ENCODE data around the gene ICAM2. TPM values are rescaled to one million over a fixed set of nuclear protein-coding genes. Genes with fewer than 3 reads are reported as not detected.

ICAM2 gene
- total RNA-seq, 1 experiment from 2014 or later = 0.33 TPM

GRCh38 chr17:64016974-64017373, 3.5 kb downstream of the ICAM2 start (continued):
- TF ChIP-seq IRF1 (CRISPR knock-in tag; IDR thresholded peaks at IDR 0.05) = no peak
- no peak for TF ChIP-seq JUN (CRISPR knock-in tag; IDR thresholded peaks at IDR 0.05)
- TF ChIP-seq E2F4 (CRISPR knock-in tag; IDR thresholded peaks at IDR 0.05; ENCODE audit: borderline replicate concordance, low read depth) = no peak
- no peak for TF ChIP-seq MLX (CRISPR knock-in tag; IDR thresholded peaks at IDR 0.05)
- TF ChIP-seq USF2 (CRISPR knock-in tag; IDR thresholded peaks at IDR 0.05) = no peak
- no peak for TF ChIP-seq TP53 (CRISPR knock-in tag; IDR thresholded peaks at IDR 0.05)
- no peak for TF ChIP-seq AR (CRISPR knock-in tag; IDR thresholded peaks at IDR 0.05)
- TF ChIP-seq NFE2L1 (CRISPR knock-in tag; IDR thresholded peaks at IDR 0.05) = no peak
- TF ChIP-seq ZMAT4 (CRISPR knock-in tag; IDR thresholded peaks at IDR 0.05) = no peak
- no peak for TF ChIP-seq HMGXB4 (CRISPR knock-in tag; IDR thresholded peaks at IDR 0.05)

- Mint-ChIP-seq H3K4me3 (no peak overlapping the region), H3K27me3 (ENCODE audit: low read depth) (no peaks in the 10 kb centered on the region; the same call in 1 of the 2 replicates), H3K9me3 (peaks cover 5% of the 10 kb centered on the region), H3K27ac (no peak overlapping the region), H3K4me1 (peaks cover 10% of the 10 kb centered on the region), H3K36me3 (no peaks in the 10 kb centered on the region)
- DNase-seq (ENCODE audit: low spot score) (no peak), ATAC-seq (0 out of 2 replicates have a peak, but pooled peaks have one; percentile 30)
- CTCF ChIA-PET = interaction anchor here (0.8 to 2.5 kb wide), 13 partner anchors 10 to 135 kb away, joined by 3 to 19 read pairs (median 6); partner anchors contain the start of gene GH1
- POLR2A ChIA-PET = no interaction called here
- TF ChIP-seq ELF4 (CRISPR knock-in tag; IDR thresholded peaks at IDR 0.05; ENCODE audit: low read depth) (no peak), ZNF219 (CRISPR knock-in tag; IDR thresholded peaks at IDR 0.05; ENCODE audit: borderline replicate concordance) (no peak)
These were observed 4.1 kb downstream of the ICAM2 start for GRCh38 chr17:64016231-64016784.

GRCh38 chr17:64015447-64015846, 5.0 kb downstream of the ICAM2 start:
- H3K27me3 Mint-ChIP-seq (ENCODE audit: low read depth) = no peaks in the 10 kb centered on the region; the same call in 1 of the 2 replicates
- no peaks in the 10 kb centered on the region for H3K36me3 Mint-ChIP-seq
- H3K4me3 Mint-ChIP-seq = no peak overlapping the region
- no peak overlapping the region for H3K27ac Mint-ChIP-seq
- POLR2A ChIA-PET = no interaction called here
- CTCF ChIA-PET = no interaction called here
- ATAC-seq (no peak), DNase-seq (ENCODE audit: low spot score) (no peak)
- peaks cover 5% of the 10 kb centered on the region for H3K9me3 Mint-ChIP-seq
- H3K4me1 Mint-ChIP-seq = peaks cover 10% of the 10 kb centered on the region
- TF ChIP-seq ELF4 (CRISPR knock-in tag; IDR thresholded peaks at IDR 0.05; ENCODE audit: low read depth) (no peak), ZBTB21 (CRISPR knock-in tag; IDR thresholded peaks at IDR 0.05; ENCODE audit: borderline replicate concordance) (no peak), JUN (CRISPR knock-in tag; IDR thresholded peaks at IDR 0.05) (no peak), ZNF219 (CRISPR knock-in tag; IDR thresholded peaks at IDR 0.05; ENCODE audit: borderline replicate concordance) (no peak), MAX (CRISPR knock-in tag; IDR thresholded peaks at IDR 0.05) (no peak), ZNF281 (CRISPR knock-in tag; IDR thresholded peaks at IDR 0.05) (no peak), NR3C1 (CRISPR knock-in tag; conservative IDR thresholded peaks at IDR 0.05; ENCODE audit: low read depth) (no peak)
